Heart left ventricle (tissue), 13 donors: ENCODE data around the gene TOGARAM2.

Source experiments
- CTCF ChIP-seq, 12 donors: fragments of 200-600 bp; sonication (generic) in 4 of 12; IDR thresholded peaks; one replicate each; pipeline versions ENCODE4 v1.5.0 to v1.8.0; 2018 to 2022; ENCODE audit warnings: antibody characterized with exemption in 12 of 12, mild to moderate bottlenecking in 5 of 12
- POLR2A ChIP-seq, 2 donors: fragments of 450-650 bp; IDR thresholded peaks; one replicate each; pipeline ENCODE4 v1.6.1; 2017; ENCODE audit warnings: antibody characterized with exemption in 2 of 2, mild to moderate bottlenecking in 2 of 2, moderate library complexity in 2 of 2
- donor health status: ischemic (EF 13 %, LVEDD 7.1; RV severe dilation, severe dysfunction).
- donor health status: DM: no; HTN: yes; CAD: no.
- donor health status: DM: no; HTN: no; CAD: no.
- donor health status: ischemic (EF 25% LVEDD 6.9; RV normal size, moderate dysfunction).
- donor health status: ischemic (EF 25% LVEDD 5.7; RV mildly dilated, moderate dysfunction).
- donor health status: ischemic (EF 35%, LVEDD 5.7; RV mildly dilated, moderate dysfunction).
- donor health status: nonischemic (EF 11% LVEDD 7.7; RV severe dilation, severe dysfunction).
- donor health status: DM: yes; HTN: yes; CAD: no.
- donor health status: PGD.
- donor health status: ischemic (EF 29% LVEDD 5.4; RV normal size, mild dysfunction).
- donor health status: nonischemic (EF 23%, LVEDD 6.1; RV moderate dilation, normal function).

DNA sequence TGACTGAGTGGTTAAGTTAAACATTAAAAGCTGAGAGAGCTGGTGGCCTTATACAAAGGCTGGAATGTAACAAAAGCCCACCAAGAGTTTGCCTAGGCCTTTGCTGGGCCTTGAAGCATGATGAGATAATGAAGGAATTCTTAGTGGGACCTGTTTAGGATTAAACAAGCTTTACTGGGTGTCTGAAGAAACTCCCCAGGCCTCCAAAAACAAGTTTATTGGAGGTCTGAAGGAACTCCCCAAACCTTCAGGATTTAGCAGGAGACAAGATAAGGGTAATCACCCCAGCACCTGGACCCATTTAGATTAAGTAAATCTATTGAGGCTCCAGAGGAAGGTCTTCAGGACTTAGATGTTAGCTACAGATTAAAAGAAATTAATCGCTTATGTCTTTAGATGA lies 74.5 kb downstream of the TOGARAM2 start:
- TF ChIP-seq CTCF (IDR thresholded peaks at IDR 0.05) (no peak), POLR2A (IDR thresholded peaks at IDR 0.05) (no peak)
